GM10248 (cell line): ENCODE measurements around the gene PRDX2.

Source experiments
- CTCF ChIA-PET: fragments of 300-600 bp; sonication (Branson Sonifier 250); formaldehyde crosslinking; extraction: SDS; loops from one replicate; lab custom pipeline; 2021; ENCODE audit warnings: antibody characterized with exemption; lab: Yijun Ruan, JAX
- POLR2A ChIA-PET: fragments of 350-650 bp; sonication (Branson Sonifier 250); formaldehyde crosslinking; extraction: SDS; loops from one replicate; lab custom pipeline; 2020; ENCODE audit warnings: antibody characterized with exemption; lab: Yijun Ruan, JAX
- DNase-seq: peaks from one replicate; pipeline ENCODE4 v3.0.0; 2012; ENCODE audit errors: extremely low spot score
- CTCF ChIP-seq: IDR thresholded peaks from 2 replicates; pipeline ENCODE4 v1.5.1; 2012; ENCODE audit warnings: mild to moderate bottlenecking, low read depth; ENCODE audit errors: extremely low read depth, missing control alignments, control extremely low read depth

Gene PRDX2

DNA sequence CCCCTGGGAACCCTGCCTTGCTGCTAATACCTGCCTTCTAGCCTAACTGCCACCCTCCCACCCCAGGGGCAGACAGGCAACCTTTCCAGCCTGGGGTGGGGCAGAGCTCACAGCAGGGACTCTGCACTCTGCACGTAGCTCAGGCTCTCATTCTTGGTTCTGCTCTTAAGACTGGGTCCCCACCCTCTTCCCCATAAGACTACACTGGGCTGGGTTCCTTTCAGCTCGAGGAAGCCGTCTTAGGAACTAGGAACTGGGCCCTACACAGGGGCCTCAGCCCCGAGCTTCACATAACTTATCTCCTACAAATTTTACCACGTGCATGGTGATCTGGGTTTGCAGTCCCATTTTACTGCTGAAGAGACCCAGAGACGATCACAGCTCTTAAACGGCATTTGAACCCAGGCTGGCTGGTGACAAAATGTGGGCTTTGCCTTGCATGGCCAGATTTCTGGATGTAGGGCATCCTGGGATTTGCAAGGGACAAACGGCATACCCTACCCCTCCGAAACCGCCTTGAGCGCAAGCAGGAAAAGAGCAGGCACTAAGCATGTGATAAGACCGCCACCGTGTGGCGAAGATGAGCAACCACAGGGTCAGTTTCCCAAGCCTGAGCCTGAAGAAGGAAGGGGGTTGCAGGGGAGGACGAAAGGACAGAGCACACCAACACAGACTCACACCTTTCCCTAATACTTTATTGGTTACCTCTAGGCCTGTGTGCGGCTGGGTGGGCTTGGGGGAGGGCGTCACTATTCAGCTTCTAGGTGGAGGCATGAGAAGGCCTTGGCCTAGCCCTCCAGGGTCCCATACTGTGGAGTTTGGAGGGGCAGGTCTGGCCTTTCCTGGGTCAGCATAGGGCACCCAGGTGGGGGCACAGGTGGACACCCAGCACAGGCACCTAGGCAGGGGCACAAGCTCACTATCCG lies 5.2 kb downstream of the PRDX2 start:
- peak; percentile 67 for DNase-seq
- ChIA-PET POLR2A (interaction anchor here (1.2 to 2.0 kb wide), 2 partner anchors 14 to 27 kb away, joined by 3 to 4 read pairs; no protein-coding TSS in a partner anchor), CTCF (interaction anchor here (0.6 to 17.0 kb wide), 44 partner anchors 9 to 706 kb away, joined by 3 to 550 read pairs (median 4); partner anchors contain the start of genes GCDH, GET3, HOOK2 and RNASEH2A)
- peak; percentile 96 for TF ChIP-seq CTCF

DNA sequence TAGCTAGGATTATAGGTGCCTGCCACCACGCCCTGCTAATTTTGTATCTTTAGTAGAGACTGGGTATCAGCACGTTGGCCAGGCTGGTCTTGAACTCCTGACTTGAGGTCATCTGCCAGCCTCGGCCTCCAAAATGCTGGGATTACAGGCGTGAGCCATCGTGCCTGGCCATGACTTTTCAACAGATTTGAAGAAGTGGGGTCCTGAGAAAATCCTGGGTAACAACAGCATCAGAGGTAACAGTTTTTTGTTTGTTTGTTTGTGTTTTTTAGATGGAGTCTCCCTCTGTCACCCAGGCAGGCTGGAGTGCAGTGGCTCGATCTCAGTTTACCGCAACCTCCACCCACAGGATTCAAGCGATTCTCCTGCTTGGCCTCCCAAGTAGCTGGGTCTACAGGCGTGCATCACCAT lies 6.6 kb downstream of the PRDX2 start:
- no peak for TF ChIP-seq CTCF
- ChIA-PET CTCF (interaction anchor here (1.0 to 17.0 kb wide), 13 partner anchors 18 to 704 kb away, joined by 3 to 550 read pairs (median 6); partner anchors contain the start of genes GET3, HOOK2 and TNPO2), POLR2A (interaction anchor here (0.7 to 2.0 kb wide), 4 partner anchors 12 to 472 kb away, joined by 4 to 5 read pairs (median 5); no protein-coding TSS in a partner anchor)
- no peak for DNase-seq

- DNase-seq = no peak
- ChIA-PET CTCF (interaction anchor here (1.3 to 17.0 kb wide), 5 partner anchors 17 to 171 kb away, joined by 4 to 550 read pairs (median 40); partner anchors contain the start of genes GET3 and HOOK2), POLR2A (interaction anchor here (0.6 to 2.0 kb wide), 5 partner anchors 12 to 471 kb away, joined by 3 to 5 read pairs (median 5); no protein-coding TSS in a partner anchor)
- TF ChIP-seq CTCF = no peak
Observed at GRCh38 chr19:12794196-12794941, 7.2 kb downstream of the PRDX2 start.

DNA sequence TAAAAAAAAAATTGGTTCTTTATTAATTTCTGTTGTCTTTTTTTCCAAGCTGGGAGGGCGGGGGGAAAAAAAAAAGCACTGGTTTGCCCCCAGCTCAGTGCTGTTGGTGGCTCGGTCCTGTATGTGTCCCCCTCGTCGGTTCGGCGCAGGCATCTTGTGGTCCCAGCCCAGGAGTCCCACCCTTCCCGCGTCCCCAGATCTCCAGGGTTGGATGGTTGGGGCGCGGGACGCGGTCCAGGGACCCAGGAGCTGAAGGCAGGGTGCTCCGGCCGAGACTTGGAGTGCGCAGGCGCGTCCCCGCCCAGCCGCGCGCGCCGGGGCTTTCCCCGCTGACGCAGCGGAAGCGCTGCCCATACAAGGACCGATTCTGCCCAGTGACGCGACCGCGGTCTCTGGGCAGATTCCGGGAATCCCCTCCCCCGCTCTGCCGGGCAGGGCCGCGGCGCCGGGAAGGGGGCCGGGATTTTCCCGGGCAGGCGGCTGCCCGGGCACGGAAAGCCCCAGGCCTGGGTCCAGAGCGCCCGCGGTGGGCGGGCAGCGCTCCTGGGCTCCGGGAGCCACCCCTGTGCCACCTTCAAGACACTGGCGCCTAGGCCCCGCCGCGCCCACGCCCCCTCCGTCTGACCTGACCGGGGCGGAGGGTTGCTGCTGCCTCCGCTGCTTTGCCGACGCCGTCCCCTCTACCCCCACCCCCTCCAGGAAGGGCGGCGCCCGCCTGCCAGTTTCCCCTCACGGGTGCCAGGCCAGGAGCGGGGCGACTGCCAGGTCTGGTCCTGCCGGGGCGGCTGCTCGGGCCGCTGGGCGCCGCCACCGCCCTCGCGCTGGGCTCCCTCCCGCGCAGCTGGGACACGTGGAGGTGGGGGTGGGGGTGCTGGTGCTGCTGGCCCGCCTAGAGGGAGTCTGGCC lies 8.1 kb downstream of the PRDX2 start:
- CTCF ChIA-PET = interaction anchor here (1.0 to 17.0 kb wide), 5 partner anchors 16 to 172 kb away, joined by 3 to 550 read pairs (median 4); partner anchors contain the start of gene HOOK2
- no peak for TF ChIP-seq CTCF
- peak; percentile 93 for DNase-seq
- POLR2A ChIA-PET = interaction anchor here (0.6 to 3.6 kb wide), 9 partner anchors 11 to 145 kb away, joined by 3 to 110 read pairs (median 6); partner anchors contain the start of genes CALR, GCDH and RNASEH2A

GRCh38 chr19:12792853-12793289 lies 8.7 kb downstream of the PRDX2 start:
- CTCF ChIA-PET = interaction anchor here (1.0 to 17.0 kb wide), 6 partner anchors 9 to 79 kb away, joined by 3 to 550 read pairs (median 4); partner anchors contain the start of genes HOOK2 and THSD8
- TF ChIP-seq CTCF = no peak
- POLR2A ChIA-PET = interaction anchor here (1.0 to 3.6 kb wide), 13 partner anchors 9 to 145 kb away, joined by 3 to 110 read pairs (median 9); partner anchors contain the start of genes CALR, GCDH, GET3 and PRDX2
- no peak for DNase-seq
